H1 (cell line): Measurements from ENCODE around the gene PPP3R2. TPM values are rescaled to one million over a fixed set of nuclear protein-coding genes. Genes with fewer than 3 reads are reported as not detected.

ENCODE experiments used
- ATF3 ChIP-seq: IDR thresholded peaks from 2 replicates; pipeline ENCODE4 v1.6.1; 2011; ENCODE audit warnings: low read depth, mild to moderate bottlenecking, low read length; ENCODE audit not compliant: insufficient read depth
- CHD1 ChIP-seq: IDR thresholded peaks from 2 replicates; pipeline ENCODE4 v1.6.1; 2012; ENCODE audit warnings: low read depth, low read length, improper control_type of control experiment
- FOSL1 ChIP-seq: IDR thresholded peaks from 2 replicates; pipeline ENCODE4 v1.6.1; 2011; ENCODE audit warnings: mild to moderate bottlenecking, low read depth, low read length, moderate library complexity; ENCODE audit not compliant: insufficient read depth
- SIRT6 ChIP-seq: IDR thresholded peaks from one replicate; pipeline ENCODE4 v1.7.1; 2012; ENCODE audit warnings: low read length, inconsistent platforms
- polyA plus RNA-seq, 7 experiments: library from polyadenylated mRNA; depleted of rRNA in 3 of 7; stranded (reverse) in 5 of 7; unstranded in 2 of 7; fragments of >200 nt in 5 of 7; fragments of 200-250 nt in 2 of 7; gene quantifications; 1 replicate in 5 of 7; 2 replicates in 1 of 7; 4 replicates in 1 of 7; pipeline versions ENCODE4 v1.2.1 to v1.2.3, GENCODE V29; 2011 to 2013; ENCODE audit warnings: missing spikeins in 2 of 7, mixed read lengths in 2 of 7
- total RNA-seq: library from RNA; stranded (reverse); fragmentation: NEBNext Ultra II Directional; extraction: Animal tissue kit (Norgen Biotek cat#: 25700); gene quantifications from 2 replicates; pipeline ENCODE4 v1.2.1, GENCODE V29; 2021

Gene PPP3R2
- total and polyA plus RNA-seq, 2 of the 8 experiments (the other 6 are each of a cell fraction or from before 2014, with no cell fraction given), result not detected

GRCh38 chr9:101543098-101543735 lies 51.6 kb downstream of the PPP3R2 start (continued):
- no peak for TF ChIP-seq ATF3
- TF ChIP-seq CHD1, result no peak
- no peak for TF ChIP-seq SIRT6
- no peak for TF ChIP-seq FOSL1

Other genes starting within 250 kb of the PPP3R2 start
- 0.17 TPM in 1 of 2 replicates, not detected in the other for gene BAAT, start 210.0 kb downstream of the PPP3R2 start, total RNA-seq
- gene BAAT, start 210.0 kb downstream of the PPP3R2 start, polyA plus RNA-seq (2011; rRNA removed), result 0.08 and 0.09 TPM in 2 replicates
- gene MRPL50, start 196.4 kb downstream of the PPP3R2 start, total RNA-seq, result 24.0 and 25.1 TPM in 2 replicates
- gene MRPL50, start 196.4 kb downstream of the PPP3R2 start, polyA plus RNA-seq (2011; rRNA removed), result 8.4 and 17.8 TPM in 2 replicates
- 11.9 and 12.3 TPM in 2 replicates for gene ZNF189, start 196.1 kb downstream of the PPP3R2 start, total RNA-seq
- 1.1 and 1.9 TPM in 2 replicates for gene ZNF189, start 196.1 kb downstream of the PPP3R2 start, polyA plus RNA-seq (2011; rRNA removed)
- not detected in 2 replicates for gene ALDOB, start 159.2 kb downstream of the PPP3R2 start, total RNA-seq
- gene ALDOB, start 159.2 kb downstream of the PPP3R2 start, polyA plus RNA-seq (2011; rRNA removed), result not detected in 2 replicates
- 61.9 and 65.2 TPM in 2 replicates for gene RNF20, start 61.1 kb downstream of the PPP3R2 start, total RNA-seq
- 7.3 and 9.4 TPM in 2 replicates for gene RNF20, start 61.1 kb downstream of the PPP3R2 start, polyA plus RNA-seq (2011; rRNA removed)
- 0.04 TPM in 1 of 2 replicates, not detected in the other for gene GRIN3A, start 143.7 kb upstream of the PPP3R2 start, total RNA-seq
- gene GRIN3A, start 143.7 kb upstream of the PPP3R2 start, polyA plus RNA-seq (2011; rRNA removed), result not detected in 2 replicates